ENCODE results near the gene ANKRD34A. TPM values are rescaled to one million over a fixed set of nuclear protein-coding genes. Genes with fewer than 3 reads are reported as not detected.

The ANKRD34A gene
- total and polyA plus RNA-seq, 2 of the 13 experiments (the other 11 are each of a cell fraction or from before 2014, with no cell fraction given) = 0.05 to 0.07 TPM

DNA sequence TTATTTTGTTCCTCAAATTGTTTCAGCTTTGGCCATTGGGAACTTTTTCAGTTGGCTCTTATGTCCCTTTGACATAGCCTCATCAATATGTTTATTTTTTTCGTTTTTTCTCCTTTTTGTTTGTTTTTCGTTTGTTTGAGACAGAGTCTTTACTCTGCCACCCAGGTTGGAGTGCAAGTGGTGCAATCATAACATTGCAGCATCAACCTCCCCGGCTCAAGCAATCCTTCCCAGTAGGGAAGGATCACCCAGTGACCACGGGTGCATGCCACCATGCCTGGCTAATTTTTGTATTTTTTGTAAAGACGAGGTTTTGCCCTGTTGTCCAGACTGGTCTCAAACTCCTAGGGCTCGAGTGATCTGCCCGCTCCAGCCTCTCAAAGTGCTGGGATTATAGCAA lies 8.2 kb upstream of the ANKRD34A start (continued):
- TF ChIP-seq, protein P1, sequence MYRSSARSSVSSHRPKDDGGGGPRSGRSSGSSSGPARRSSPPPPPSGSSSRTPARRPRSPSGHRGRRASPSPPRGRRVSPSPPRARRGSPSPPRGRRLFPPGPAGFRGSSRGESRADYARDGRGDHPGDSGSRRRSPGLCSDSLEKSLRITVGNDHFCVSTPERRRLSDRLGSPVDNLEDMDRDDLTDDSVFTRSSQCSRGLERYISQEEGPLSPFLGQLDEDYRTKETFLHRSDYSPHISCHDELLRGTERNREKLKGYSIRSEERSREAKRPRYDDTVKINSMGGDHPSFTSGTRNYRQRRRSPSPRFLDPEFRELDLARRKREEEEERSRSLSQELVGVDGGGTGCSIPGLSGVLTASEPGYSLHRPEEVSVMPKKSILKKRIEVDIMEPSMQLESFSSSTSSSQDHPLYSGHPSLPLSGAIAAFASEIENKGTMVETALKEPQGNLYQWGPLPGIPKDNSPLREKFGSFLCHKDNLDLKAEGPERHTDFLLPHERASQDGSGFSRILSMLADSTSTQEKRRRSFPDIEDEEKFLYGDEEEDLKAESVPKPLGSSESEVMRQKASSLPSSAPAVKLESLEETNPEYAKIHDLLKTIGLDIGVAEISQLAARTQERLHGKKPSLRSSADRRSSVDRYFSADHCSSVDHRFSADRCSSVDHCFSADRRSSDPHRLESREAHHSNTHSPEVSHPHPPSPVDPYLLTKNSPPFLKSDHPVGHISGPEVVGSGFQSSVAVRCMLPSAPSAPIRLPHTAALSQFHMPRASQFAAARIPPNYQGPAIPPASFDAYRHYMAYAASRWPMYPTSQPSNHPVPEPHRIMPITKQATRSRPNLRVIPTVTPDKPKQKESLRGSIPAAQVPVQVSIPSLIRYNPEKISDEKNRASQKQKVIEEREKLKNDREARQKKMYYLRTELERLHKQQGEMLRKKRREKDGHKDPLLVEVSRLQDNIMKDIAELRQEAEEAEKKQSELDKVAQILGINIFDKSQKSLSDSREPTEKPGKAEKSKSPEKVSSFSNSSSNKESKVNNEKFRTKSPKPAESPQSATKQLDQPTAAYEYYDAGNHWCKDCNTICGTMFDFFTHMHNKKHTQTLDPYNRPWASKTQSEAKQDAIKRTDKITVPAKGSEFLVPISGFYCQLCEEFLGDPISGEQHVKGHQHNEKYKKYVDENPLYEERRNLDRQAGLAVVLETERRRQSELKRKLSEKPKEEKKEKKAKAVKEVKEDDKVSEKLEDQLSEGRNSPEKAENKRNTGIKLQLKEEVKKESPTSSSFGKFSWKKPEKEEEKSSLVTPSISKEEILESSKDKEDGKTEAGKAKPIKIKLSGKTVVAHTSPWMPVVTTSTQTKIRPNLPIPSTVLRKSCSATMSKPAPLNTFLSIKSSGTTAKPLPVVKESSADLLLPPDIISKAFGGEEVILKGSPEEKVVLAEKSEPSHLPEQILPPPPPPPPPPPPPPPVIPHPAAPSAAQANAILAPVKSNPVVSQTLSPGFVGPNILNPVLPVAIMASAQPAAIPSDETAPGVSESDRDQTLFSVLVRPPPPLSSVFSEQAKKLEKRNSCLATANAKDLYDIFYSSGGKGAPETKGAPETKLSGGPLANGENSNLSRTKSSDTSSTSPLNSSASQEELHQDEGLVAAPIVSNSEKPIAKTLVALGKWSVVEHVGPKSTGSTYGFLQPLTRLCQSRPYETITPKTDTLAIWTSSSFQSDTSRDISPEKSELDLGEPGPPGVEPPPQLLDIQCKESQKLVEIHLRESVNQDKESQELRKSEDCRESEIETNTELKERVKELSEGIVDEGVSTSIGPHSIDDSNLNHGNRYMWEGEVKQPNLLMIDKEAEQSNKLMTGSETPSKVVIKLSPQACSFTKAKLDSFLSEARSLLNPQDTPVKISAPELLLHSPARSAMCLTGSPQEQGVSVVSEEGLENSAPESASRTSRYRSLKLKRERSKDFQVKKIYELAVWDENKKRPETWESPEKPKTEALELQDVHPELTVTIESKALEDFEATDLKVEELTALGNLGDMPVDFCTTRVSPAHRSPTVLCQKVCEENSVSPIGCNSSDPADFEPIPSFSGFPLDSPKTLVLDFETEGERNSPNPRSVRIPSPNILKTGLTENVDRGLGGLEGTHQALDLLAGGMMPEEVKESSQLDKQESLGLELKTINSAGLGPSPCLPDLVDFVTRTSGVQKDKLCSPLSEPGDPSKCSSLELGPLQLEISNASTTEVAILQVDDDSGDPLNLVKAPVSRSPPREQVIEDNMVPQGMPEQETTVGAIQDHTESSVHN (CRISPR knock-in tag; IDR thresholded peaks at IDR 0.05) = no peak
- no peak for TF ChIP-seq ZSCAN25 (CRISPR knock-in tag; IDR thresholded peaks at IDR 0.05)
- peak; percentile 40; the same call in 1 of the 2 replicates for TF ChIP-seq MED1 (CRISPR knock-in tag; IDR thresholded peaks at IDR 0.05)
- TF ChIP-seq HES4 (CRISPR knock-in tag; IDR thresholded peaks at IDR 0.05; ENCODE audit: borderline replicate concordance) = no peak
- TF ChIP-seq RBM22 (optimal IDR thresholded peaks at IDR 0.05; ENCODE audit: low read length) = no peak
- TF ChIP-seq, protein P2, sequence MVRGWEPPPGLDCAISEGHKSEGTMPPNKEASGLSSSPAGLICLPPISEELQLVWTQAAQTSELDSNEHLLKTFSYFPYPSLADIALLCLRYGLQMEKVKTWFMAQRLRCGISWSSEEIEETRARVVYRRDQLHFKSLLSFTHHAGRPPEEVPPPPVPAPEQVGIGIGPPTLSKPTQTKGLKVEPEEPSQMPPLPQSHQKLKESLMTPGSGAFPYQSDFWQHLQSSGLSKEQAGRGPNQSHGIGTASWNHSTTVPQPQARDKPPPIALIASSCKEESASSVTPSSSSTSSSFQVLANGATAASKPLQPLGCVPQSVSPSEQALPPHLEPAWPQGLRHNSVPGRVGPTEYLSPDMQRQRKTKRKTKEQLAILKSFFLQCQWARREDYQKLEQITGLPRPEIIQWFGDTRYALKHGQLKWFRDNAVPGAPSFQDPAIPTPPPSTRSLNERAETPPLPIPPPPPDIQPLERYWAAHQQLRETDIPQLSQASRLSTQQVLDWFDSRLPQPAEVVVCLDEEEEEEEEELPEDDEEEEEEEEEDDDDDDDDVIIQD (CRISPR knock-in tag; IDR thresholded peaks at IDR 0.05; ENCODE audit: low read depth) = no peak
- no peak for TF ChIP-seq ZNF337 (CRISPR knock-in tag; IDR thresholded peaks at IDR 0.05; ENCODE audit: borderline replicate concordance, low read depth)
- no peak for TF ChIP-seq STAG1 (CRISPR knock-in tag; IDR thresholded peaks at IDR 0.05)
- no peak for TF ChIP-seq RBM39 (IDR thresholded peaks at IDR 0.05; ENCODE audit: low read depth, low read length, poor library complexity, severe bottlenecking)
- peak; percentile 60 for TF ChIP-seq FOXO1 (CRISPR knock-in tag; IDR thresholded peaks at IDR 0.05)
- TF ChIP-seq SOX13 (IDR thresholded peaks at IDR 0.05) = no peak
- TF ChIP-seq SOX13 (CRISPR knock-in tag; conservative IDR thresholded peaks at IDR 0.05 in 1 of 2, IDR thresholded peaks at IDR 0.05 in 1 of 2) = peak in 1 of 2 experiments; percentile 73; a peak in 1 of 4 replicates
- no peak for TF ChIP-seq ZNF224 (CRISPR knock-in tag; IDR thresholded peaks at IDR 0.05)
- TF ChIP-seq, protein P3, sequence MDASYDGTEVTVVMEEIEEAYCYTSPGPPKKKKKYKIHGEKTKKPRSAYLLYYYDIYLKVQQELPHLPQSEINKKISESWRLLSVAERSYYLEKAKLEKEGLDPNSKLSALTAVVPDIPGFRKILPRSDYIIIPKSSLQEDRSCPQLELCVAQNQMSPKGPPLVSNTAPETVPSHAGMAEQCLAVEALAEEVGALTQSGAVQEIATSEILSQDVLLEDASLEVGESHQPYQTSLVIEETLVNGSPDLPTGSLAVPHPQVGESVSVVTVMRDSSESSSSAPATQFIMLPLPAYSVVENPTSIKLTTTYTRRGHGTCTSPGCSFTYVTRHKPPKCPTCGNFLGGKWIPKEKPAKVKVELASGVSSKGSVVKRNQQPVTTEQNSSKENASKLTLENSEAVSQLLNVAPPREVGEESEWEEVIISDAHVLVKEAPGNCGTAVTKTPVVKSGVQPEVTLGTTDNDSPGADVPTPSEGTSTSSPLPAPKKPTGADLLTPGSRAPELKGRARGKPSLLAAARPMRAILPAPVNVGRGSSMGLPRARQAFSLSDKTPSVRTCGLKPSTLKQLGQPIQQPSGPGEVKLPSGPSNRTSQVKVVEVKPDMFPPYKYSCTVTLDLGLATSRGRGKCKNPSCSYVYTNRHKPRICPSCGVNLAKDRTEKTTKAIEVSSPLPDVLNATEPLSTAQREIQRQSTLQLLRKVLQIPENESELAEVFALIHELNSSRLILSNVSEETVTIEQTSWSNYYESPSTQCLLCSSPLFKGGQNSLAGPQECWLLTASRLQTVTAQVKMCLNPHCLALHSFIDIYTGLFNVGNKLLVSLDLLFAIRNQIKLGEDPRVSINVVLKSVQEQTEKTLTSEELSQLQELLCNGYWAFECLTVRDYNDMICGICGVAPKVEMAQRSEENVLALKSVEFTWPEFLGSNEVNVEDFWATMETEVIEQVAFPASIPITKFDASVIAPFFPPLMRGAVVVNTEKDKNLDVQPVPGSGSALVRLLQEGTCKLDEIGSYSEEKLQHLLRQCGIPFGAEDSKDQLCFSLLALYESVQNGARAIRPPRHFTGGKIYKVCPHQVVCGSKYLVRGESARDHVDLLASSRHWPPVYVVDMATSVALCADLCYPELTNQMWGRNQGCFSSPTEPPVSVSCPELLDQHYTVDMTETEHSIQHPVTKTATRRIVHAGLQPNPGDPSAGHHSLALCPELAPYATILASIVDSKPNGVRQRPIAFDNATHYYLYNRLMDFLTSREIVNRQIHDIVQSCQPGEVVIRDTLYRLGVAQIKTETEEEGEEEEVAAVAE (CRISPR knock-in tag; IDR thresholded peaks at IDR 0.05; ENCODE audit: borderline replicate concordance) = no peak
- no peak for TF ChIP-seq MATR3 (CRISPR knock-in tag; IDR thresholded peaks at IDR 0.05)
- TF ChIP-seq ARHGAP35 (CRISPR knock-in tag; IDR thresholded peaks at IDR 0.05; ENCODE audit: borderline replicate concordance) = no peak
- no peak for TF ChIP-seq CCAR2 (optimal IDR thresholded peaks at IDR 0.05; ENCODE audit: low read depth, low read length)
